ENCODE data around the gene RAB6C. TPM values are rescaled to one million over a fixed set of nuclear protein-coding genes. Genes with fewer than 3 reads are reported as not detected.
"Not testable (repeated sequence)": the region's sequence is repeated elsewhere in the genome, so short reads cannot be mapped to it uniquely, and the experiment has no call there.

Gene RAB6C
- total RNA-seq, 2 experiments from 2014 or later = not detected

DNA sequence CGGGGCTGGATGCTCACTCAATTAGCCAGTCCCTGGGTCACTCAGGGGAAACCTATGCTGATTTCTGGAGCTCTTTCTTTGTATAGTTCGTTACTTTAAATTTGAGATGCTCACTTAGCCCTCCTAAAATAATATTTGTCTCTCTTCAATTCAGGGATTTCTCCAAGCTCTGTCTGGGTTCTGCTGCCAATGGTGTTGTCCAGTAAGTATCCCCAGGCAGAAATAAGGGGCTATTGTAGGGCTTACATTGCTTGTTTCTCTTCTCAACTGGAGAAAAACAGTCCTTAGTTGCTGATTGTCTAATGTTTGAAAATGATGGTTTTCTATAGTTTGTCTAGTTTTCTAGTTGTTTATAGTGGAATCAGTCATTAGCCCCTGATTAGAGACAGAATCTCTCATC, 5.0 kb downstream of the RAB6C start:
- TF ChIP-seq, protein P1, sequence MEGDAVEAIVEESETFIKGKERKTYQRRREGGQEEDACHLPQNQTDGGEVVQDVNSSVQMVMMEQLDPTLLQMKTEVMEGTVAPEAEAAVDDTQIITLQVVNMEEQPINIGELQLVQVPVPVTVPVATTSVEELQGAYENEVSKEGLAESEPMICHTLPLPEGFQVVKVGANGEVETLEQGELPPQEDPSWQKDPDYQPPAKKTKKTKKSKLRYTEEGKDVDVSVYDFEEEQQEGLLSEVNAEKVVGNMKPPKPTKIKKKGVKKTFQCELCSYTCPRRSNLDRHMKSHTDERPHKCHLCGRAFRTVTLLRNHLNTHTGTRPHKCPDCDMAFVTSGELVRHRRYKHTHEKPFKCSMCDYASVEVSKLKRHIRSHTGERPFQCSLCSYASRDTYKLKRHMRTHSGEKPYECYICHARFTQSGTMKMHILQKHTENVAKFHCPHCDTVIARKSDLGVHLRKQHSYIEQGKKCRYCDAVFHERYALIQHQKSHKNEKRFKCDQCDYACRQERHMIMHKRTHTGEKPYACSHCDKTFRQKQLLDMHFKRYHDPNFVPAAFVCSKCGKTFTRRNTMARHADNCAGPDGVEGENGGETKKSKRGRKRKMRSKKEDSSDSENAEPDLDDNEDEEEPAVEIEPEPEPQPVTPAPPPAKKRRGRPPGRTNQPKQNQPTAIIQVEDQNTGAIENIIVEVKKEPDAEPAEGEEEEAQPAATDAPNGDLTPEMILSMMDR (IDR thresholded peaks at IDR 0.05) = no peak
- peaks cover 69% of the 10 kb centered on the region for H3K27me3 Mint-ChIP-seq
- H3K9me3 Mint-ChIP-seq = no peaks in the 10 kb centered on the region
- H3K36me3 Mint-ChIP-seq (ENCODE audit: low read depth) = no peaks in the 10 kb centered on the region
- no peaks in the 10 kb centered on the region for H3K36me3 ChIP-seq (ENCODE audit: insufficient read depth, low read length)
- ATAC-seq (ENCODE audit: poor library complexity) = no peak
- CTCF ChIA-PET = no interaction called here
- no peak overlapping the region for H3K4me3 ChIP-seq (ENCODE audit: low read length)
- intact Hi-C loops (cut with DNase I, micrococcal nuclease) = no loop called here
- H3K4me1 ChIP-seq (ENCODE audit: insufficient read depth, low read length) = no peaks in the 10 kb centered on the region
- peaks cover 0 to 3% of the 10 kb centered on the region in 2 experiments for H3K27me3 ChIP-seq (ENCODE audit: control insufficient read depth in 1 of 2, insufficient read depth in 2 of 2, low read length in 2 of 2)
- H3K27ac Mint-ChIP-seq = no peak overlapping the region
- DNase-seq = no peak
- no peak overlapping the region for H3K4me3 Mint-ChIP-seq
- no peak overlapping the region for H3K27ac ChIP-seq (ENCODE audit: low read depth in 1 of 2, low read length in 2 of 2)
- POLR2A ChIA-PET = no interaction called here
- H3K9me3 ChIP-seq (ENCODE audit: control insufficient read depth in 1 of 2, insufficient read depth in 1 of 2, low read length in 2 of 2) = no peaks in the 10 kb centered on the region
- H3K4me1 Mint-ChIP-seq (ENCODE audit: low read depth) = no peaks in the 10 kb centered on the region

DNA sequence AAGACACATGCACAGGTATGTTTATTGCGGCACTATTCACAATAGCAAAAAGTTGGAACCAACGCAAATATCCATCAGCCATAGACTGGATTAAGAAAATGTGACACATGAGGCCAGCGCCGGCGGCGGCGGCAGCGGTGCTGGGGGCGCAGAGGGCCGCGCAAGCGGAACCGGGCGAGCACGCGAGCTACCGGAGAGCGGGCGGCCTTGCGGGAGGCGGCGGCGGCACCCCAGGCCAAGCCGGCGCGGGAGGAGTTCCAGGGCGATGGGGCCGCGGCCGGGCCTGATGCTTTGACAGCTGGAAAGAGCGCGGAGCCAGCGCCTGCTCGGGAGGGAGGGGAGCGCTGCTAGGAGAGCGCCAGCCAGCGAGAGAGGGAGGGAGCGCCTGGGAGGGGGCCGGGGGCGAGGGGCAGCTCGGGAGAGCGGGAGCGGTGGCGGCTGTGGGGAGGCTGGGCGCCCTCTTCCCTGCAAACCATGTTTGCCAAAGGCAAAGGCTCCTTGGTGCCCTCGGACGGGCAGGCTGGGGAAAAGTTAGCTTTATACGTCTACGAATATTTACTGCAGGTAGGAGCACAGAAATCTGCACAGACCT, 13.0 kb downstream of the RAB6C start:
- H3K4me1 ChIP-seq (ENCODE audit: insufficient read depth, low read length); POLR2A ChIA-PET; H3K36me3 ChIP-seq (ENCODE audit: insufficient read depth, low read length); H3K4me3 Mint-ChIP-seq; H3K27me3 ChIP-seq (ENCODE audit: control insufficient read depth in 1 of 2, insufficient read depth in 2 of 2, low read length in 2 of 2); CTCF ChIA-PET; intact Hi-C loops (cut with DNase I, micrococcal nuclease); H3K9me3 ChIP-seq (ENCODE audit: control insufficient read depth in 1 of 2, insufficient read depth in 1 of 2, low read length in 2 of 2); H3K36me3 Mint-ChIP-seq (ENCODE audit: low read depth); H3K27ac Mint-ChIP-seq; H3K27ac ChIP-seq (ENCODE audit: low read depth in 1 of 2, low read length in 2 of 2); DNase-seq; H3K9me3 Mint-ChIP-seq; H3K4me1 Mint-ChIP-seq (ENCODE audit: low read depth); ATAC-seq (ENCODE audit: poor library complexity); H3K4me3 ChIP-seq (ENCODE audit: low read length): not testable (repeated sequence)
- peaks cover 66% of the 10 kb centered on the region for H3K27me3 Mint-ChIP-seq

DNA sequence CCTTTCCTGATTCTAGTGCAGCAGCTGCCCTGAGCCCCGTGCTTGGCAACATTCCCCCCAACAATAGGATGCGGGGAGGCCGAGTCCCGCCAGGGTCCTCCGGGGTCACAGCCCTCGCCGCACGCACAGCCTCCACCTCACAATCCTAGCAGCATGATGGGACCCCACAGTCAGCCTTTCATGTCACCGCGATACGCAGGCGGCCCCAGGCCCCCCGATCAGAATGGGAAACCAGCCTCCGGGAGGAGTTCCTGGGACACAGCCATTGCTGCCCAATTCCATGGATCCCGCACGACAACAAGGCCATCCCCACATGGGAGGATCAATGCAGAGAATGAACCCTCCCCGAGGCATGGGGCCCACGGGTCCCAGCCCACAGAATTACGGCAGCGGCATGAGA, 13.7 kb downstream of the RAB6C start:
- H3K4me1 ChIP-seq (ENCODE audit: insufficient read depth, low read length); H3K27ac ChIP-seq (ENCODE audit: low read depth in 1 of 2, low read length in 2 of 2); ATAC-seq (ENCODE audit: poor library complexity); DNase-seq; H3K36me3 ChIP-seq (ENCODE audit: insufficient read depth, low read length); H3K9me3 Mint-ChIP-seq; POLR2A ChIA-PET; H3K27me3 ChIP-seq (ENCODE audit: control insufficient read depth in 1 of 2, insufficient read depth in 2 of 2, low read length in 2 of 2); H3K4me3 ChIP-seq (ENCODE audit: low read length); H3K4me1 Mint-ChIP-seq (ENCODE audit: low read depth); H3K9me3 ChIP-seq (ENCODE audit: control insufficient read depth in 1 of 2, insufficient read depth in 1 of 2, low read length in 2 of 2); intact Hi-C loops (cut with DNase I, micrococcal nuclease); H3K4me3 Mint-ChIP-seq; H3K36me3 Mint-ChIP-seq (ENCODE audit: low read depth); H3K27ac Mint-ChIP-seq; CTCF ChIA-PET: not testable (repeated sequence)
- H3K27me3 Mint-ChIP-seq = peaks cover 66% of the 10 kb centered on the region

DNA sequence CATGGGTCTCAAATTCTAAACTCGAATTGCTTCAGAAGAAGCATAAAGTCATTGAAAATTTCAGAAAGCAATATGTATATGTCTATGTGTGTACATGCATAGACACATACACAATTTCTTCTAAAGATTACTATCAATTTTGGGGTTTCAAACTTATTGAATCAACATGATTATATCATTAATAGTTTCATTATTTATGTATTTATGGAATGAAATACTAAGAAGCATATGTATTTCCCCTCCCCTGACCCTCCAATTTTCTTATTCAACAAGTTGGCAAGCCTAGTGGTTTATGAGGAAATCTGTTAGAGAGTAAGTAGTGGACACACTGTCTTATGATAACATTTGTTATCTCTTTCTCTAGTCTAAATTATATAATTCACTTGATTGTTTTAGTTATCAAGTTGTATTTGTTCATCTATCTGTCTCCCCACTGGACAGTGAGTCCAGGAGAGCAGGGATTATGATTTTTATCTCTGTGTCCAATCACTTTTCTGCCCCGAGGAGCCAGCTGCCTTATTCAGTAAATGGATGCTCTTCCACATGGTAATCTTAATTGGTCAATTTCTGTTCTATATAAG, 17.3 kb downstream of the RAB6C start:
- H3K4me1 ChIP-seq (ENCODE audit: insufficient read depth, low read length); ATAC-seq (ENCODE audit: poor library complexity); CTCF ChIA-PET; H3K4me3 Mint-ChIP-seq; intact Hi-C loops (cut with DNase I, micrococcal nuclease); H3K36me3 Mint-ChIP-seq (ENCODE audit: low read depth); H3K9me3 Mint-ChIP-seq; H3K4me1 Mint-ChIP-seq (ENCODE audit: low read depth); POLR2A ChIA-PET; H3K4me3 ChIP-seq (ENCODE audit: low read length); H3K27me3 ChIP-seq (ENCODE audit: control insufficient read depth in 1 of 2, insufficient read depth in 2 of 2, low read length in 2 of 2); H3K27ac ChIP-seq (ENCODE audit: low read depth in 1 of 2, low read length in 2 of 2); DNase-seq; H3K27ac Mint-ChIP-seq; H3K36me3 ChIP-seq (ENCODE audit: insufficient read depth, low read length): not testable (repeated sequence)
- H3K27me3 Mint-ChIP-seq = peaks cover 42% of the 10 kb centered on the region
- H3K9me3 ChIP-seq (ENCODE audit: control insufficient read depth in 1 of 2, insufficient read depth in 1 of 2, low read length in 2 of 2) = peaks cover 0 to 15% of the 10 kb centered on the region in 2 experiments

DNA sequence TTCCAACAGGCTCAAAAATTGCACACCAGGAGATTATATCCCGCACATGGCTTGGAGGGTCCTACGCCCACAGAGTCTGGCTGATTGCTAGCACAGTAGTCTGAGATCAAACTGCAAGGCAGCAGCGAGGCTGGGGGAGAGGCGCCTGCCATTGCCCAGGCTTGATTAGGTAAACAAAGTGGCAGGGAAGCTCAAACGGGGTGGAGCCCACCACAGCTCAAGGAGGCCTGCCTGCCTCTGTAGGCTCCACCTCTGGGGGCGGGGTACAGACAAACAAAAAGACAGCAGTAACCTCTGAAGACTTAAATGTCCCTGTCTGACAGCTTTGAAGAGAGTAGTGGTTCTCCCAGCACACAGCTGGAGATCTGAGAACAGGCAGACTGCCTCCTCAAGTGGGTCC, 19.3 kb downstream of the RAB6C start:
- H3K9me3 Mint-ChIP-seq; ATAC-seq (ENCODE audit: poor library complexity); H3K27ac Mint-ChIP-seq; H3K9me3 ChIP-seq (ENCODE audit: control insufficient read depth in 1 of 2, insufficient read depth in 1 of 2, low read length in 2 of 2); H3K4me1 Mint-ChIP-seq (ENCODE audit: low read depth); DNase-seq; H3K36me3 Mint-ChIP-seq (ENCODE audit: low read depth); POLR2A ChIA-PET; H3K27me3 ChIP-seq (ENCODE audit: control insufficient read depth in 1 of 2, insufficient read depth in 2 of 2, low read length in 2 of 2); H3K36me3 ChIP-seq (ENCODE audit: insufficient read depth, low read length); H3K27ac ChIP-seq (ENCODE audit: low read depth in 1 of 2, low read length in 2 of 2); CTCF ChIA-PET; H3K4me1 ChIP-seq (ENCODE audit: insufficient read depth, low read length); intact Hi-C loops (cut with DNase I, micrococcal nuclease); H3K4me3 Mint-ChIP-seq; H3K4me3 ChIP-seq (ENCODE audit: low read length): not testable (repeated sequence)
- peaks cover 38% of the 10 kb centered on the region for H3K27me3 Mint-ChIP-seq

DNA sequence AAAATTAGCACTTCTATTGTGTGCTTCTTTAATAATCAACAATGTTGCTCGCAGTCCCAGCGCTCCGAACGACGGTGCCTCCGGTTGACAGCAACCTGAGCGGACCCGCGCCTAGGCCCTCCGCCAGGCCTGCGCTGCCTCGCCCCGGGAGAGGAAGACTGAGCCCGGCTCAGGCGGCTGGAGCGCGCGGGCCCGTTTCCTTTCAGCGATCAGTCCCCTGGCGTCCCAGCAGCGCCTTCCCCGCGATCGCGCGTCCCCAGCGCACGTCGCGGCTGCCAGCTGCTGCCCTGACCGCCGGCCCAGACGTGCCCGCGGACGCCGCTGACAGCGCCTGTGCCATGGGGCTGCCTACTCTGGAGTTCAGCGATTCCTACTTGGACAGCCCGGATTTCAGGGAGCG, 26.4 kb downstream of the RAB6C start:
- H3K36me3 ChIP-seq (ENCODE audit: insufficient read depth, low read length); CTCF ChIA-PET; H3K4me3 ChIP-seq (ENCODE audit: low read length); H3K4me1 ChIP-seq (ENCODE audit: insufficient read depth, low read length); H3K9me3 ChIP-seq (ENCODE audit: control insufficient read depth in 1 of 2, insufficient read depth in 1 of 2, low read length in 2 of 2); H3K4me1 Mint-ChIP-seq (ENCODE audit: low read depth); DNase-seq; intact Hi-C loops (cut with DNase I, micrococcal nuclease); H3K4me3 Mint-ChIP-seq; H3K36me3 Mint-ChIP-seq (ENCODE audit: low read depth); ATAC-seq (ENCODE audit: poor library complexity); H3K27me3 ChIP-seq (ENCODE audit: control insufficient read depth in 1 of 2, insufficient read depth in 2 of 2, low read length in 2 of 2); POLR2A ChIA-PET; H3K27ac Mint-ChIP-seq; H3K9me3 Mint-ChIP-seq; H3K27ac ChIP-seq (ENCODE audit: low read depth in 1 of 2, low read length in 2 of 2): not testable (repeated sequence)
- peaks cover 58% of the 10 kb centered on the region for H3K27me3 Mint-ChIP-seq
